Kidney (tissue), 14 donors: ENCODE results near the gene HOXA5. TPM values are rescaled to one million over a fixed set of nuclear protein-coding genes. Genes with fewer than 3 reads are reported as not detected.
A peak's percentile ranks its signal among the peaks of the same experiment; 100 is the strongest.

Experiments used
- DNase-seq, 5 donors: peaks; one replicate each; pipeline ENCODE4 v3.0.0-alpha.2; 2013 to 2020
- FAIRE-seq: peaks from 2 replicates; lab custom pipeline; 2012; peaks lifted over from hg19 to GRCh38; lab: Jason Lieb, UNC
- H3K27ac ChIP-seq, 2 donors: one replicate each; pipeline ENCODE4 v1.7.0; 2013; ENCODE audit warnings: low read depth in 2 of 2, low read length in 2 of 2, inconsistent platforms in 1 of 2
- H3K27me3 ChIP-seq: one replicate; pipeline ENCODE4 v1.7.1; 2013; ENCODE audit warnings: low read length, inconsistent platforms; ENCODE audit not compliant: control insufficient read depth, insufficient read depth
- H3K36me3 ChIP-seq, 3 donors: one replicate each; pipeline versions ENCODE4 v1.7.0 to v1.7.1; 2013; ENCODE audit warnings: low read length in 3 of 3, control low read depth in 1 of 3, inconsistent platforms in 1 of 3; ENCODE audit not compliant: insufficient read depth in 3 of 3, control insufficient read depth in 2 of 3
- H3K4me1 ChIP-seq, 3 donors: one replicate each; pipeline versions ENCODE4 v1.7.0 to v1.7.1; 2013; ENCODE audit warnings: low read length in 3 of 3, inconsistent platforms in 1 of 3, low read depth in 1 of 3; ENCODE audit not compliant: control insufficient read depth in 2 of 3, insufficient read depth in 2 of 3
- H3K4me3 ChIP-seq, 3 donors: one replicate each; pipeline versions ENCODE4 v1.7.0 to v1.8.1; 2013; ENCODE audit warnings: low read length in 3 of 3, control low read depth in 1 of 3, inconsistent platforms in 1 of 3
- H3K9ac ChIP-seq, 3 donors: one replicate each; pipeline versions ENCODE4 v1.7.0 to v1.7.1; 2013; ENCODE audit warnings: low read length in 3 of 3, control low read depth in 1 of 3, inconsistent platforms in 1 of 3
- H3K9me3 ChIP-seq, 3 donors: one replicate each; pipeline versions ENCODE4 v1.7.0 to v1.7.1; 2013; ENCODE audit warnings: low read length in 3 of 3, control low read depth in 1 of 3, inconsistent platforms in 1 of 3; ENCODE audit not compliant: control insufficient read depth in 2 of 3, insufficient read depth in 1 of 3
- intact Hi-C: fragments of 100-400 bp; cut with DNase I; formaldehyde crosslinking; loops from one replicate; pipeline ENCODE4 v1.11.1; 2022
- polyA plus RNA-seq: library from polyadenylated mRNA; stranded (reverse); fragments of 350-450 nt; fragmentation: Illumina TruSeq; extraction: RNeasy Lipid Tissue Mini Kit (QIAGEN cat#74804); gene quantifications from one replicate; pipeline ENCODE4 v1.2.3, GENCODE V29; 2014; ENCODE audit warnings: low read depth, low replicate concordance; ENCODE audit not compliant: insufficient read depth
- total RNA-seq: library from RNA; stranded (reverse); fragmentation: NEBNext Ultra II Directional; extraction: Animal tissue kit (Norgen Biotek cat#: 25700); gene quantifications from one replicate; pipeline ENCODE4 v1.2.1, GENCODE V29; 2021
- TF ChIP-seq, protein P1 (sequence below): IDR thresholded peaks from 3 replicates; pipeline ENCODE4 v1.5.1; 2012; ENCODE audit warnings: mild to moderate bottlenecking, moderate library complexity, borderline replicate concordance; ENCODE audit not compliant: insufficient read depth; ENCODE audit errors: extremely low read depth
- donor health status: control.
- donor health status: control.
- donor health status: control.
- donor health status: control.
- donor health status: control.
- donor health status: DM: yes; HTN: yes; CAD: no.
- donor health status: Normal renal cell carcinoma (clear cell type).

Gene HOXA5
- total and polyA plus RNA-seq, 2 donors from 2014 or later: 19.4 to 38.0 TPM

DNA sequence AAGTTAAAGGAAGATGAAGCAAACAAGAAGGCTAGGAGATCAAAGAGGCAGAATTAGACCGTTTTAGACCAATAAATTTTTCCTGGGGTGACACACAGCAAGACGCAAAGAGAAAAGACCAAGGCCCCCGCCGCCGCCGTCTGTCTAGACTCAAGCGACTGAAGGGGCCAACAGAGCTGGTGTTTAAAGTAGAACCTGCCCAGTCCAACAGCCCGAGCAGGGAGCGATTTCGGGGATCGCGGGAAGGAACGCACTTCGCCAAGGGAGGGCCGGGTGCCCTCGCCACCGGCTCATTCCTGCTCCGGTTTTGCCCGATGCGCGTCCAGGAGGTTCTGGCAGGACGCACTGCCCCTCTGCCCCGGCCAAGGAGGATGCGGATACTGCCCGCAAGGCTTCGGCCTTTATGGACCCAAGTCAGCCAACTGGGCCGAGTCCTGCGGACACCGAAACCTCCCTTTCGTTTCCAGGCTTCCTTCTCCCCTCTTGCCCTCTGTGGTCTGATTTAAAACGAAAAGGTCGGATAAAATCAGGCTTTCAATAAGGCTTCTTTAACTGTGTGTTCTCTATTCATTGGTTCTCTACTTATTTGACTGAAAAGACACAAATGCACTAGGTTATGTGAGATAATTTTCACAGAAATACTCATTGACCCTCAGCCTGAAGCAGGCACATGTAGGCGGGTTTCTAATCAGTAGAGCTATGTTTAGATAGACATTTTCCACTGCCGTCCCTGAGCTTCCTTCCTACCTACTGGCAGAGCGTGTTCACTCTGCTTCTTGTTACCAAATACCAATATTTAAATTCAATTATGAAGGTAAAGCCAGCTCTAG is 15.2 kb upstream of the HOXA5 start:
- peak; percentile 70 to 88 (median 83) for DNase-seq
- H3K27ac ChIP-seq: peak overlapping the region; percentile 96 to 98

DNA sequence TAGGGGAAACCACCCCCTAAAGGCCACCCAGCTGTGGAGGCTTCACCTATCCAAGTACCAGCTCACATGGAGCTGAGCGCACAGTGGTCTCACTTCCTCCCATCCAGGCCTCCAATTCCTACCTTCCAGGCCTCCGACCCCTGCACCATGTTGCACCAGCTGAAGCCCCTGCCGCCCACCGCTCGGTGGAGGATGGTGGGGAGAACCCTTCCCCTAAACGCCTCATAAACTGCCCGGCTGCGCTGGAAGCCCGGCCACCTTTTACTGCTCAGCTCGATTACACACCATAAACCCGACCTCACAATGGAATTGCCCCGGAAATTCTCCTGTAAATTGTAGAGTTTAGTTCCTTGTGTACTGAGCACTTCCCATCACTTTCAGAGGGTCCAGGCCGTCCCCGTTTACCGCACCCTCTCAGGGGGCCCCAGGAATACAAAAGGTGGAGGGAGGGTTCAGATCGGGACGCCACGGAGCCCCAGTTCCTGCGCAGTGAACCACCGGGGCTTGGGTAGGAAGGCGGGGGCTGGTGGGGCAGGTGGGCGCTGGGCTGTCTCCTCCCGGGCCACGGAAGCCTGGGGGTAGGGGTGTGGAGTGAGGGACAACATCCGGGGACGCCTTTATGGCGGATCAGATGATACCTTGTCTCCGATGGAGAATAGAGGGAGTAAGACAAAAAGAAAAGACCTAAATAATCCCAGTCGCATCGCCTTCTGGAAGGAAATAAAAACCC is 14.4 kb upstream of the HOXA5 start:
- peak overlapping the region; percentile 96 to 98 for H3K27ac ChIP-seq
- peaks cover 0 to 19% (median 9%) of the 10 kb centered on the region in 3 donors for H3K4me1 ChIP-seq
- peak overlapping the region; percentile 12 to 86 (median 64) for H3K4me3 ChIP-seq
- H3K9ac ChIP-seq: peak overlapping the region in 2 of 3 donors; percentile 64 to 77
- no peak for FAIRE-seq
- no peaks in the 10 kb centered on the region for H3K9me3 ChIP-seq
- DNase-seq: peak; percentile 71 to 95 (median 93)
- no peaks in the 10 kb centered on the region for H3K27me3 ChIP-seq
- intact Hi-C loops: loop anchor here (10.0 kb wide), 1 partner anchor 783 kb away; no protein-coding TSS in a partner anchor
- peaks cover 0 to under 1% (median 0%) of the 10 kb centered on the region in 3 donors for H3K36me3 ChIP-seq
- TF ChIP-seq, protein P1, sequence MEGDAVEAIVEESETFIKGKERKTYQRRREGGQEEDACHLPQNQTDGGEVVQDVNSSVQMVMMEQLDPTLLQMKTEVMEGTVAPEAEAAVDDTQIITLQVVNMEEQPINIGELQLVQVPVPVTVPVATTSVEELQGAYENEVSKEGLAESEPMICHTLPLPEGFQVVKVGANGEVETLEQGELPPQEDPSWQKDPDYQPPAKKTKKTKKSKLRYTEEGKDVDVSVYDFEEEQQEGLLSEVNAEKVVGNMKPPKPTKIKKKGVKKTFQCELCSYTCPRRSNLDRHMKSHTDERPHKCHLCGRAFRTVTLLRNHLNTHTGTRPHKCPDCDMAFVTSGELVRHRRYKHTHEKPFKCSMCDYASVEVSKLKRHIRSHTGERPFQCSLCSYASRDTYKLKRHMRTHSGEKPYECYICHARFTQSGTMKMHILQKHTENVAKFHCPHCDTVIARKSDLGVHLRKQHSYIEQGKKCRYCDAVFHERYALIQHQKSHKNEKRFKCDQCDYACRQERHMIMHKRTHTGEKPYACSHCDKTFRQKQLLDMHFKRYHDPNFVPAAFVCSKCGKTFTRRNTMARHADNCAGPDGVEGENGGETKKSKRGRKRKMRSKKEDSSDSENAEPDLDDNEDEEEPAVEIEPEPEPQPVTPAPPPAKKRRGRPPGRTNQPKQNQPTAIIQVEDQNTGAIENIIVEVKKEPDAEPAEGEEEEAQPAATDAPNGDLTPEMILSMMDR: no peak

More for the DNA sequence above, 15.2 kb upstream of the HOXA5 start:
- H3K36me3 ChIP-seq: peaks cover 0 to 6% (median 5%) of the 10 kb centered on the region in 3 donors
- peak overlapping the region; percentile 37 to 86 (median 56) for H3K4me3 ChIP-seq
- H3K9me3 ChIP-seq: no peaks in the 10 kb centered on the region
- intact Hi-C loops: loop anchor here (10.0 kb wide), 1 partner anchor 784 kb away; no protein-coding TSS in a partner anchor
- TF ChIP-seq, protein P1: no peak
- peaks cover 0 to 11% (median 9%) of the 10 kb centered on the region in 3 donors for H3K4me1 ChIP-seq
- no peak for FAIRE-seq
- no peaks in the 10 kb centered on the region for H3K27me3 ChIP-seq
- H3K9ac ChIP-seq: peak overlapping the region; percentile 45 to 77 (median 76)

DNA sequence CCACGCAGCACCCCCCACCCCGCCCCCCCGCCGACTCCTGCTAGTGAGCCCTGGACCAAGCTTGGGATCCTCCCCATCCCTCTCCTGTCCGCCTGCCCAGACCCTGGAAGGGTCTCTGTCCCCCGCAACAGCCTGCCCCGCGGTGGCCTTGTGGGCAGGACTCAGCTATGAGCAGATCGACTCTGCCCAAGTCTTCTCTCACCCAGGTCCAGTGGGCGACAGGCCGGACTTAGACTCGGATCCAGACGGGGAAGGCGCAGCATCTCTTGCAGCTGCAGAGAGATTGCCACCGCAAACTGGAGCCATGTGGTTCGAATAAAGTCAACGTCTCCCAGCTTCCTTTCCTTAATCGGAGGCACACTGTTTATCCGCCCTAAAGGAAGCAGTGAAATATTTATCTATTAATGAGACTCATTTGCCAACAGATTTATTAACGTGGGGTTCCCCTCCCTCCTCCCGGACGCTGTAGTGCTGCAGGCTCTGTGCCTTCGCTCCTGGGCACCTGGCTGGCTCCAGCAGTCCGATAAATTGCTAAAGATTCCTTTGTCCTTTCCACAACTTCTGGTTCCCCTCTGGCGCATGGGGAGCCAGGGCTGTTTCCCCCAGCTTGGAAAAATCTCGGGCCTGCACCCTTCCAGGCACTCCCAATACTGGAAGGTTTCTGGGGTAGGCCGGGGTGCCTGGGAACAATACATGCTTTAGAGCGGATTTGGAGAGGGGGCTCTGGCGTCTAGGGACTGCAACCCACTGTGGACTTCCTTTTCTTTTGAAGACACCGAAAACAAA is 13.6 kb upstream of the HOXA5 start:
- Histone ChIP-seq H3K9ac (peak overlapping the region; percentile 39 to 77 (median 64)), H3K27ac (peak overlapping the region; percentile 96 to 98), H3K9me3 (no peaks in the 10 kb centered on the region), H3K36me3 (no peaks in the 10 kb centered on the region), H3K4me1 (peaks cover 0 to 19% (median 9%) of the 10 kb centered on the region in 3 donors), H3K4me3 (peak overlapping the region; percentile 47 to 83 (median 64)), H3K27me3 (no peaks in the 10 kb centered on the region)
- DNase-seq (peak in 2 of 5 donors; percentile 71 to 77), FAIRE-seq (no peak)
- TF ChIP-seq, protein P1: no peak
- intact Hi-C loops: loop anchor here (10.0 kb wide), 1 partner anchor 782 kb away; no protein-coding TSS in a partner anchor
